Heart left ventricle (tissue), 16 donors: Measurements from ENCODE around the gene RCOR2. TPM values are rescaled to one million over a fixed set of nuclear protein-coding genes. Genes with fewer than 3 reads are reported as not detected.

ENCODE experiments used
- ATAC-seq, 4 donors: fragments of 200-7000 bp; cut with Tn5 transposase; one replicate each; pipeline ENCODE4 v1.9.1; 2020 to 2022; ENCODE audit warnings: moderate library complexity in 4 of 4, mild to moderate bottlenecking in 3 of 4, moderate number of reproducible peaks in 1 of 4
- DNase-seq, 5 donors: peaks; one replicate each; pipeline ENCODE4 v3.0.0-alpha.2; 2020
- H3K27ac ChIP-seq, 12 donors: fragments of 200-600 bp; sonication (generic) in 4 of 12; one replicate each; pipeline versions ENCODE4 v1.5.0 to v1.8.0; 2016 to 2022; ENCODE audit warnings: mild to moderate bottlenecking in 2 of 12
- H3K27me3 ChIP-seq, 9 donors: fragments of 200-600 bp; sonication (generic) in 2 of 9; one replicate each; pipeline versions ENCODE4 v1.5.1 to v1.8.0; 2016 to 2022; ENCODE audit warnings: mild to moderate bottlenecking in 3 of 9
- H3K36me3 ChIP-seq, 9 donors: fragments of 200-600 bp; sonication (generic) in 2 of 9; one replicate each; pipeline versions ENCODE4 v1.5.0 to v1.8.0; 2018 to 2022; ENCODE audit warnings: mild to moderate bottlenecking in 2 of 9
- H3K4me1 ChIP-seq, 12 donors: fragments of 200-600 bp; sonication (generic) in 4 of 12; one replicate each; pipeline versions ENCODE4 v1.5.0 to v1.8.0; 2016 to 2022; ENCODE audit warnings: mild to moderate bottlenecking in 3 of 12
- H3K4me3 ChIP-seq, 12 donors: fragments of 200-600 bp; sonication (generic) in 4 of 12; one replicate each; pipeline versions ENCODE4 v1.5.0 to v1.8.0; 2017 to 2022; ENCODE audit warnings: mild to moderate bottlenecking in 9 of 12, moderate library complexity in 4 of 12
- H3K9me3 ChIP-seq, 12 donors: fragments of 200-600 bp; sonication (generic) in 4 of 12; one replicate each; pipeline versions ENCODE4 v1.5.0 to v1.8.0; 2016 to 2022; ENCODE audit warnings: mild to moderate bottlenecking in 1 of 12
- POLR2A ChIP-seq, 2 donors: fragments of 450-650 bp; IDR thresholded peaks; one replicate each; pipeline ENCODE4 v1.6.1; 2017; ENCODE audit warnings: antibody characterized with exemption in 2 of 2, mild to moderate bottlenecking in 2 of 2, moderate library complexity in 2 of 2
- WGBS, 4 donors: extraction: QIAGEN DNeasy Blood & Tissue Kit in 2 of 4; methylation state at CpG; one replicate each; pipeline versions ENCODE4 v1.1.5 to v1.1.7; 2013 to 2018; 5-methylcytosine and 5-hydroxymethylcytosine counted together
- intact Hi-C, 10 donors: fragments of 100-400 bp; cut with DNase I; formaldehyde crosslinking; loops; one replicate each; pipeline versions ENCODE4 v1.11.1 to v1.14.2; 2022
- polyA plus RNA-seq, 2 donors: library from polyadenylated mRNA; stranded (reverse); fragments of 200-250 nt; gene quantifications; one replicate each; pipeline ENCODE4 v1.2.3, GENCODE V29; 2013
- total RNA-seq, 9 donors: library from RNA; depleted of rRNA in 2 of 9; stranded (reverse); fragments of >200 nt in 2 of 9; fragmentation: NEBNext Ultra II Directional in 3 of 9; extraction: Animal tissue kit (Norgen Biotek cat#: 25700) in 3 of 9; gene quantifications; one replicate each; pipeline versions ENCODE4 v1.1.0 to v1.2.4, GENCODE V29; 2016 to 2023
- TF ChIP-seq, protein P1 (sequence below), 12 donors: fragments of 200-600 bp; sonication (generic) in 4 of 12; IDR thresholded peaks; one replicate each; pipeline versions ENCODE4 v1.5.0 to v1.8.0; 2018 to 2022; ENCODE audit warnings: antibody characterized with exemption in 12 of 12, mild to moderate bottlenecking in 5 of 12
- donor health status: ischemic (EF 13 %, LVEDD 7.1; RV severe dilation, severe dysfunction).
- donor health status: healthy with polysubstance abuse.
- donor health status: DM: no; HTN: yes; CAD: no.
- donor health status: DM: no; HTN: no; CAD: no.
- donor health status: ischemic (EF 25% LVEDD 6.9; RV normal size, moderate dysfunction).
- donor health status: ischemic (EF 25% LVEDD 5.7; RV mildly dilated, moderate dysfunction).
- donor health status: healthy.
- donor health status: DM: yes; HTN: yes; CAD: no.
- donor health status: ischemic (EF 35%, LVEDD 5.7; RV mildly dilated, moderate dysfunction).
- donor health status: nonischemic (EF 11% LVEDD 7.7; RV severe dilation, severe dysfunction).
- donor health status: DM: yes; HTN: yes; CAD: no.
- donor health status: PGD.
- donor health status: ischemic (EF 29% LVEDD 5.4; RV normal size, mild dysfunction).
- donor health status: nonischemic (EF 23%, LVEDD 6.1; RV moderate dilation, normal function).

RCOR2 gene
- total and polyA plus RNA-seq, 11 donors, result 1.9 to 5.7 (median 4.2) TPM

DNA sequence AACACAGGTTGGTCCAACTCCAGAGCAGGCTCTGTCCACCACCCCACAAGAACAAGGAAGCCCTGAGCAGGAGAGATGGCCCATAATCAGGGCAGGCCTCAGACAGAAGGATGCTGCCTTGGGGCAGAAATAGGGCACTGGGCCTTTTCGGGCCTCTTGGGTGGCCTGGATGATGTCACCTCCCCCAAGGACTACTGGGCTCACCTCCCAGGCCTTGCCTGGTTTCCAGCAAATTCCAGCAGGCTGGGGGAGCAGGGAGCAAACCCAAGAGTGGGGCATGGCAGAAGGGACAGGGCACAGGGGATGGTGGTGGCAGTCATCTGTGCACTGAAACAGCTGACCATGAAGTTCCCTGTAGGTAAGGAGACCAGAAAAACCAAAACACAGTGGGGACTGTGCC, 16.5 kb upstream of the RCOR2 start:
- intact Hi-C loops, result no loop called here
- no peaks in the 10 kb centered on the region for H3K27me3 ChIP-seq
- TF ChIP-seq POLR2A (IDR thresholded peaks at IDR 0.05), result no peak
- TF ChIP-seq, protein P1, sequence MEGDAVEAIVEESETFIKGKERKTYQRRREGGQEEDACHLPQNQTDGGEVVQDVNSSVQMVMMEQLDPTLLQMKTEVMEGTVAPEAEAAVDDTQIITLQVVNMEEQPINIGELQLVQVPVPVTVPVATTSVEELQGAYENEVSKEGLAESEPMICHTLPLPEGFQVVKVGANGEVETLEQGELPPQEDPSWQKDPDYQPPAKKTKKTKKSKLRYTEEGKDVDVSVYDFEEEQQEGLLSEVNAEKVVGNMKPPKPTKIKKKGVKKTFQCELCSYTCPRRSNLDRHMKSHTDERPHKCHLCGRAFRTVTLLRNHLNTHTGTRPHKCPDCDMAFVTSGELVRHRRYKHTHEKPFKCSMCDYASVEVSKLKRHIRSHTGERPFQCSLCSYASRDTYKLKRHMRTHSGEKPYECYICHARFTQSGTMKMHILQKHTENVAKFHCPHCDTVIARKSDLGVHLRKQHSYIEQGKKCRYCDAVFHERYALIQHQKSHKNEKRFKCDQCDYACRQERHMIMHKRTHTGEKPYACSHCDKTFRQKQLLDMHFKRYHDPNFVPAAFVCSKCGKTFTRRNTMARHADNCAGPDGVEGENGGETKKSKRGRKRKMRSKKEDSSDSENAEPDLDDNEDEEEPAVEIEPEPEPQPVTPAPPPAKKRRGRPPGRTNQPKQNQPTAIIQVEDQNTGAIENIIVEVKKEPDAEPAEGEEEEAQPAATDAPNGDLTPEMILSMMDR (IDR thresholded peaks at IDR 0.05), result no peak
- ATAC-seq (peak in 1 of 4 donors; percentile 57), DNase-seq (no peak)
- no peaks in the 10 kb centered on the region for H3K9me3 ChIP-seq
- no peak overlapping the region for H3K27ac ChIP-seq
- H3K36me3 ChIP-seq, result no peaks in the 10 kb centered on the region
- H3K4me1 ChIP-seq, result peaks cover 0 to 11% (median 5%) of the 10 kb centered on the region in 12 donors
- no peak overlapping the region for H3K4me3 ChIP-seq
- 41 to 56% (median 47%) methylated on average over 1 of the region's 1 CpG for WGBS, 4 donors

GRCh38 chr11:63931876-63932275, 14.9 kb upstream of the RCOR2 start:
- TF ChIP-seq POLR2A (IDR thresholded peaks at IDR 0.05), result no peak
- TF ChIP-seq, protein P1 (IDR thresholded peaks at IDR 0.05), result no peak
- DNase-seq (no peak), ATAC-seq (no peak)
- Histone ChIP-seq H3K4me1 (peaks cover 0 to 4% (median 0%) of the 10 kb centered on the region in 12 donors), H3K36me3 (no peaks in the 10 kb centered on the region), H3K27me3 (no peaks in the 10 kb centered on the region), H3K4me3 (no peak overlapping the region), H3K9me3 (no peaks in the 10 kb centered on the region), H3K27ac (no peak overlapping the region)
- intact Hi-C loops, result no loop called here
- WGBS, 4 donors, result 75 to 84% (median 82%) methylated on average over 12 of the region's 12 CpGs

DNA sequence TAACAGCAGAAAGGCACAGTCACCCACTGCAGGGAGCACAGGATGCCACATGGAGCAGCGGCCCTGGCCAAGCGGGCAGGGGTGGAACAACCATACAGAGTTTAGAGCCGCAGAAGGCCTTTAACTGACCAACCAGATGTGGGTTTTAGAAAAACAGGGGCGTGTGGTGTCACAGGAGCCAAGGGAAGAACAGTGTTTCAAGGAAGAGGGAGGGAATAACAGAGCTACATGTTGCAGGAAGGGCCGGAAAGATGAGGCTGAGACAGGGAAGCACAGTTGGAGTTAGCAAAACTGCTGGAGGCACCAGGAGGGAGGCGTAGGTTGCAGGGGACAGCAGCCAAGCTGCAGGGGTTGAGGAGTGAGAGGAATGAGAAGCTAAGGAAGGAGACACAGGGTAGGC, 14.1 kb upstream of the RCOR2 start:
- Histone ChIP-seq H3K36me3 (no peaks in the 10 kb centered on the region), H3K27ac (no peak overlapping the region), H3K27me3 (no peaks in the 10 kb centered on the region), H3K4me3 (no peak overlapping the region), H3K4me1 (peaks cover 0 to 4% (median 0%) of the 10 kb centered on the region in 12 donors), H3K9me3 (no peaks in the 10 kb centered on the region)
- DNase-seq (no peak), ATAC-seq (no peak)
- TF ChIP-seq, protein P1 (IDR thresholded peaks at IDR 0.05), result no peak
- 69 to 80% (median 73%) methylated on average over 6 of the region's 6 CpGs for WGBS, 4 donors
- intact Hi-C loops, result no loop called here

DNA sequence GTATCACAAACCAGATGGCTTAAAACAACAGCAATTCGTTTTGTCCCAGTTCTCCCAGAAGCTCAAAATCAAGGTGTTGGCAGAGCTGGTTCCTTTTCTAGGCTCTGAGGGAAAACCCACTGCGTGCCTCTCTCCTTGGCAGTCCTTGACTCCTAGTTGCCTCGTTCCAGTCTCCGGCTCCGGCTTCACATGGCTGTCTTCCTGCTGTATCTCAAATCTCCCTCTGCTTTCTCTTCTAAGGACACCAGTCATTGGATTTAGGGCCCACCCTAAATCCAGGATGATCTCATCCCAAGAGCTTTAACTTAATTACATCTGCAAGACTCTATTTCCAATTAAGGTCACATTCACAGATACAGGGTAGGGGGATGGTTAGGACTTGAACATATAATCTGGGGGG, 12.7 kb upstream of the RCOR2 start:
- no peak overlapping the region for H3K27ac ChIP-seq
- H3K9me3 ChIP-seq, result no peaks in the 10 kb centered on the region
- TF ChIP-seq, protein P1 (IDR thresholded peaks at IDR 0.05), result no peak
- TF ChIP-seq POLR2A (IDR thresholded peaks at IDR 0.05), result no peak
- ATAC-seq (no peak), DNase-seq (no peak)
- H3K27me3 ChIP-seq, result no peaks in the 10 kb centered on the region
- intact Hi-C loops, result no loop called here
- peaks cover 0 to 4% (median 0%) of the 10 kb centered on the region in 12 donors for H3K4me1 ChIP-seq
- WGBS, 4 donors, result 90 to 94% (median 91%) methylated on average over 5 of the region's 5 CpGs
- no peaks in the 10 kb centered on the region for H3K36me3 ChIP-seq
- H3K4me3 ChIP-seq, result no peak overlapping the region
